H1 (cell line): Measurements from ENCODE around the gene RASL10B. TPM values are rescaled to one million over a fixed set of nuclear protein-coding genes. Genes with fewer than 3 reads are reported as not detected.

Experiments
- CBX5 ChIP-seq: fragments of 300-800, 300-1000 bp; sonication (generic); IDR thresholded peaks from 2 replicates; pipeline ENCODE4 v1.7.1; 2016; ENCODE audit warnings: antibody characterized with exemption, low read length, low read depth
- CREB1 ChIP-seq: IDR thresholded peaks from 2 replicates; pipeline ENCODE4 v1.6.1; 2012; ENCODE audit warnings: inconsistent platforms
- E2F6 ChIP-seq: IDR thresholded peaks from 2 replicates; pipeline ENCODE4 v1.6.1; 2012; ENCODE audit warnings: inconsistent platforms
- EZH2 ChIP-seq: fragments of 200-600 bp; sonication (generic); IDR thresholded peaks from 2 replicates; pipeline ENCODE4 v1.7.1; 2012; ENCODE audit warnings: low read depth, mild to moderate bottlenecking, moderate library complexity, low read length, inconsistent platforms; ENCODE audit not compliant: severe bottlenecking
- HDAC6 ChIP-seq: IDR thresholded peaks from one replicate; pipeline ENCODE4 v1.7.1; 2012; ENCODE audit warnings: low read depth, mild to moderate bottlenecking, inconsistent platforms, low read length, moderate library complexity
- polyA plus RNA-seq, 7 experiments: library from polyadenylated mRNA; depleted of rRNA in 3 of 7; stranded (reverse) in 5 of 7; unstranded in 2 of 7; fragments of >200 nt in 5 of 7; fragments of 200-250 nt in 2 of 7; gene quantifications; 1 replicate in 5 of 7; 2 replicates in 1 of 7; 4 replicates in 1 of 7; pipeline versions ENCODE4 v1.2.1 to v1.2.3, GENCODE V29; 2011 to 2013; ENCODE audit warnings: missing spikeins in 2 of 7, mixed read lengths in 2 of 7
- total RNA-seq: library from RNA; stranded (reverse); fragmentation: NEBNext Ultra II Directional; extraction: Animal tissue kit (Norgen Biotek cat#: 25700); gene quantifications from 2 replicates; pipeline ENCODE4 v1.2.1, GENCODE V29; 2021

The RASL10B gene
- total and polyA plus RNA-seq, 2 of the 8 experiments (the other 6 are each of a cell fraction or from before 2014, with no cell fraction given) = 17.5 to 22.8 TPM

- no peak for TF ChIP-seq EZH2
- TF ChIP-seq E2F6 = no peak
- no peak for TF ChIP-seq CBX5
- TF ChIP-seq HDAC6 = no peak
- no peak for TF ChIP-seq CREB1
Measured at GRCh38 chr17:35748979-35749378, 17.5 kb downstream of the RASL10B start (continued).
